Fibroblast of villous mesenchyme (primary cell): ENCODE measurements around the gene MAN2B2. TPM values are rescaled to one million over a fixed set of nuclear protein-coding genes. Genes with fewer than 3 reads are reported as not detected.

Experiments used
- DNase-seq: peaks from one replicate; pipeline ENCODE4 v3.0.0-alpha.2; 2010; ENCODE audit warnings: low read depth
- H3K4me3 ChIP-seq: 2 replicates; pipeline ENCODE4 v1.5.1; 2011; ENCODE audit warnings: low read depth, mild to moderate bottlenecking, low read length
- CTCF ChIP-seq: IDR thresholded peaks from 2 replicates; pipeline ENCODE4 v1.5.1; 2012; ENCODE audit warnings: low read depth, mild to moderate bottlenecking, low read length; ENCODE audit not compliant: insufficient read depth
- total RNA-seq: library from RNA; depleted of rRNA; stranded (reverse); fragments of >200 nt; gene quantifications from 2 replicates; pipeline ENCODE4 v1.2.3, GENCODE V29; 2012

Gene MAN2B2
- 13.9 and 14.2 TPM in 2 replicates for total RNA-seq

- H3K4me3 ChIP-seq = peak within 1 kb of the TSS; percentile 93
- peak; percentile 70 for DNase-seq
- peak; percentile 2 for TF ChIP-seq CTCF
These were observed at the start of gene MAN2B2 for GRCh38 chr4:6574747-6575502. TSS of gene MAN2B2 (plus strand) at chr4:6575189. CDS start at chr4:6575211, 22 bp downstream.

GRCh38 chr4:6525474-6525873 lies 49.5 kb upstream of the MAN2B2 start:
- H3K4me3 ChIP-seq = no peak overlapping the region
- no peak for DNase-seq
- no peak for TF ChIP-seq CTCF

GRCh38 chr4:6526156-6526555 lies 48.8 kb upstream of the MAN2B2 start:
- no peak for DNase-seq
- TF ChIP-seq CTCF = no peak
- H3K4me3 ChIP-seq = no peak overlapping the region

- no peak for TF ChIP-seq CTCF
- no peak for DNase-seq
- no peak overlapping the region for H3K4me3 ChIP-seq
These were observed 48.3 kb upstream of the MAN2B2 start for GRCh38 chr4:6526671-6527091.

- no peak overlapping the region for H3K4me3 ChIP-seq
- DNase-seq = no peak
- TF ChIP-seq CTCF = no peak
These were observed 47.7 kb upstream of the MAN2B2 start for GRCh38 chr4:6527259-6527658.

GRCh38 chr4:6527683-6528595 lies 47.0 kb upstream of the MAN2B2 start:
- DNase-seq = no peak
- TF ChIP-seq CTCF = no peak
- H3K4me3 ChIP-seq = no peak overlapping the region
